ENCODE data around the gene CABP2. TPM values are rescaled to one million over a fixed set of nuclear protein-coding genes. Genes with fewer than 3 reads are reported as not detected.
"Not testable (repeated sequence)": the region's sequence is repeated elsewhere in the genome, so short reads cannot be mapped to it uniquely, and the experiment has no call there.

Gene CABP2
- total and polyA plus RNA-seq, 5 donors from 2014 or later, result not detected

GRCh38 chr11:67482827-67483798, 40.1 kb downstream of the CABP2 start, which contains the start of gene AIP:
TSS of gene AIP (plus strand) at chr11:67483026. CDS start at chr11:67483159, 133 bp downstream.
- peak; percentile 83 to 86 for ATAC-seq (ENCODE audit: low read depth in 2 of 2)
- Histone ChIP-seq H3K27me3 (ENCODE audit: control insufficient read depth, insufficient read depth, low read length) (no peaks in the 10 kb centered on the region), H3K4me1 (ENCODE audit: control insufficient read depth, insufficient read depth, low read length, poor library complexity, severe bottlenecking) (peaks cover 58% of the 10 kb centered on the region), H3K27ac (ENCODE audit: insufficient read depth, low read length, poor library complexity, severe bottlenecking) (peak within 1 kb of the TSS; percentile 92), H3K9me3 (ENCODE audit: control insufficient read depth in 2 of 2, low read length in 2 of 2) (no peaks in the 10 kb centered on the region), H3K4me3 (ENCODE audit: low read depth, low read length) (peak within 1 kb of the TSS; percentile 86), H3K36me3 (ENCODE audit: control insufficient read depth, insufficient read depth, low read length) (peaks cover 6% of the 10 kb centered on the region)
- Mint-ChIP-seq H3K4me3 (peak within 1 kb of the TSS; percentile 92 to 99 (median 96)), H3K27me3 (peaks cover 2% of the 10 kb centered on the region), H3K36me3 (peaks cover 14% of the 10 kb centered on the region), H3K9me3 (no peaks in the 10 kb centered on the region), H3K4me1 (peaks cover 9 to 57% (median 43%) of the 10 kb centered on the region in 4 donors), H3K27ac (peak within 1 kb of the TSS; percentile 99 to 100 (median 99))
- peak; percentile 97 to 99 (median 98) for DNase-seq

DNA sequence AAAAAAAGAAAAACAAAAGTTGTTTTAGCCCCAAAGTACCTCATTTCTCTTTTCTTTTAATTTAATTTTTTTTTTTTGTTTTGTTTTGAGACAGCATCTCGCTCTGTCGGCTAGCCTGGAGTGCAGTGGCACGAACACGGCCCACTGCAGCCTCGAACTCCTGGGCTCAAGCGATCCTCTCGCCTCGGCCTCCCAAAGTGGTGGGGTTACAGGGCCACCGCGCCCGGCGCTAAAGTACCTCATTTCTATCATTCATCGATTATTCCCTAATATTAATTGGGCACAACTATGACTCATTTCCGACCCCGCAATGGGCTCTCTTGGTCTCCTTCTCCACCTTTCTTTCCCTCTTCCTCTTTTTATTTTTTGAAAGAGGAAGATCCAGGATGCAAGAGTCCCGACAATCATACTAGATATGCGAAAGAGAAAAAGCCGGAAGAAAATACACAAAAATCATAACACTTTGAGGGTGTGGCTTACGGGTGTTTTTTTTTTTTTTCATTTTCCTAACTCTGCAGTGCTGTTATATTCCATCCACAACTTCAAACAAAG, 40.9 kb downstream of the CABP2 start:
- H3K27ac Mint-ChIP-seq, result peak overlapping the region; percentile 99 to 100 (median 99)
- no peaks in the 10 kb centered on the region for H3K27me3 Mint-ChIP-seq
- Histone ChIP-seq H3K4me1 (ENCODE audit: control insufficient read depth, insufficient read depth, low read length, poor library complexity, severe bottlenecking) (peaks cover 50% of the 10 kb centered on the region), H3K9me3 (ENCODE audit: control insufficient read depth in 2 of 2, low read length in 2 of 2) (no peaks in the 10 kb centered on the region), H3K27me3 (ENCODE audit: control insufficient read depth, insufficient read depth, low read length) (no peaks in the 10 kb centered on the region), H3K36me3 (ENCODE audit: control insufficient read depth, insufficient read depth, low read length) (peaks cover 2% of the 10 kb centered on the region), H3K4me3 (ENCODE audit: low read depth, low read length) (peak overlapping the region; percentile 86), H3K27ac (ENCODE audit: insufficient read depth, low read length, poor library complexity, severe bottlenecking) (peak overlapping the region; percentile 92)
- H3K4me3 Mint-ChIP-seq, result peak overlapping the region; percentile 92 to 99 (median 96)
- peaks cover 6% of the 10 kb centered on the region for H3K36me3 Mint-ChIP-seq
- ATAC-seq (ENCODE audit: low read depth in 2 of 2), result peak; percentile 5 to 9
- DNase-seq, result no peak
- peaks cover 9 to 49% (median 35%) of the 10 kb centered on the region in 4 donors for H3K4me1 Mint-ChIP-seq
- no peaks in the 10 kb centered on the region for H3K9me3 Mint-ChIP-seq

DNA sequence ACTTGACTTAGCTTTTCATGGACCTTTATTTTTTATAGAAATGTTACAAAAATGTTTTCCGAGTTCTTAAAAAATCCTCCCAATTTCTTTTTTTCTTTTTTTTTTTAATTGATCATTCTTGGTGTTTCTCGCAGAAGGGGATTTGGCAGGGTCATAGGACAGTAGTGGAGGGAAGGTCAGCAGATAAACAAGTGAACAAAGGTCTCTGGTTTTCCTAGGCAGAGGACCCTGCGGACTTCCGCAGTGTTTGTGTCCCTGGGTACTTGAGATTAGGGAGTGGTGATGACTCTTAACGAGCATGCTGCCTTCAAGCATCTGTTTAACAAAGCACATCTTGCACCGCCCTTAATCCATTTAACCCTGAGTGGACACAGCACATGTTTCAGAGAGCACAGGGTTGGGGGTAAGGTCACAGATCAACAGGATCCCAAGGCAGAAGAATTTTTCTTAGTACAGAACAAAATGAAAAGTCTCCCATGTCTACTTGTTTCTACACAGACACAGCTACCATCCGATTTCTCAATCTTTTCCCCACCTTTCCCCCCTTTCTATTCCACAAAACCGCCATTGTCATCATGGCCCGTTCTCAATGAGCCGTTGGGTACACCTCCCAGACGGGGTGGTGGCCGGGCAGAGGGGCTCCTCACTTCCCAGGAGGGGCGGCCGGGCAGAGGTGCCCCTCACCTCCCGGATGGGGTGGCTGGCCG, 45.7 kb downstream of the CABP2 start:
- H3K27ac Mint-ChIP-seq; H3K4me1 Mint-ChIP-seq; H3K27me3 ChIP-seq (ENCODE audit: control insufficient read depth, insufficient read depth, low read length); H3K27ac ChIP-seq (ENCODE audit: insufficient read depth, low read length, poor library complexity, severe bottlenecking); H3K4me3 ChIP-seq (ENCODE audit: low read depth, low read length); H3K27me3 Mint-ChIP-seq; H3K36me3 Mint-ChIP-seq; H3K36me3 ChIP-seq (ENCODE audit: control insufficient read depth, insufficient read depth, low read length); H3K9me3 ChIP-seq (ENCODE audit: control insufficient read depth in 2 of 2, low read length in 2 of 2); DNase-seq; H3K9me3 Mint-ChIP-seq; H3K4me1 ChIP-seq (ENCODE audit: control insufficient read depth, insufficient read depth, low read length, poor library complexity, severe bottlenecking); ATAC-seq (ENCODE audit: low read depth in 2 of 2): not testable (repeated sequence)
- peak overlapping the region in 1 of 4 donors; percentile 41 for H3K4me3 Mint-ChIP-seq

- not testable (repeated sequence) for H3K27ac ChIP-seq (ENCODE audit: insufficient read depth, low read length, poor library complexity, severe bottlenecking); H3K4me3 ChIP-seq (ENCODE audit: low read depth, low read length); ATAC-seq (ENCODE audit: low read depth in 2 of 2); H3K36me3 ChIP-seq (ENCODE audit: control insufficient read depth, insufficient read depth, low read length); H3K9me3 ChIP-seq (ENCODE audit: control insufficient read depth in 2 of 2, low read length in 2 of 2); H3K27ac Mint-ChIP-seq; H3K27me3 Mint-ChIP-seq; H3K4me1 ChIP-seq (ENCODE audit: control insufficient read depth, insufficient read depth, low read length, poor library complexity, severe bottlenecking); H3K4me1 Mint-ChIP-seq; H3K36me3 Mint-ChIP-seq; H3K27me3 ChIP-seq (ENCODE audit: control insufficient read depth, insufficient read depth, low read length); H3K9me3 Mint-ChIP-seq
- peak in 1 of 3 donors; percentile 25 for DNase-seq
- peak overlapping the region in 1 of 4 donors; percentile 41 for H3K4me3 Mint-ChIP-seq
Measured at GRCh38 chr11:67476692-67477091, 46.6 kb downstream of the CABP2 start.

DNA sequence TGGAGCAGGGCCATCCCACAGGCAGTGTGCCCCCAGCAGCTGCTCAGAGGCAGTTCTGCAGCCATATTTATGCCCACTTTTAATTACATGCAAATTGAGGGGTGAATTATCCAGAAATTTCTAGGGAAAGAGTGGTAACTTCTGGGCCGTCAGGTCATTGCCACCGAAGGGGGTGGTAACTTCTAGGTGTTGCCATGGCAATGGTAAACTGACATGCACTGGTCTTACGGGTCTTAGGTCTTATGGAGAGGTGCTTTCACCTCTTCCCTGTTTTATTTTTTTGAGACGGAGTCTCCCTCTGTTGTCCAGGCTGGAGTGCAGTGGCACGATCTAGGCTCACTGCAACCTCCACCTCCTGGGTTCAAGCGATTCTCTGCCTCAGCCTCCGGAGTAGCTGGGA, 50.4 kb downstream of the CABP2 start:
- Histone ChIP-seq H3K27ac (ENCODE audit: insufficient read depth, low read length, poor library complexity, severe bottlenecking) (no peak overlapping the region), H3K4me3 (ENCODE audit: low read depth, low read length) (no peak overlapping the region)

GRCh38 chr11:67470337-67471002, 52.8 kb downstream of the CABP2 start:
- Mint-ChIP-seq H3K4me1 (peaks cover 3 to 30% (median 11%) of the 10 kb centered on the region in 4 donors), H3K4me3 (peak overlapping the region in 3 of 4 donors; percentile 83 to 97 (median 92)), H3K36me3 (no peaks in the 10 kb centered on the region), H3K9me3 (no peaks in the 10 kb centered on the region), H3K27me3 (no peaks in the 10 kb centered on the region), H3K27ac (peak overlapping the region; percentile 26 to 91 (median 88))
- H3K4me1 ChIP-seq (ENCODE audit: control insufficient read depth, insufficient read depth, low read length, poor library complexity, severe bottlenecking), result peaks cover 35% of the 10 kb centered on the region
- no peaks in the 10 kb centered on the region for H3K9me3 ChIP-seq (ENCODE audit: control insufficient read depth in 2 of 2, low read length in 2 of 2)
- H3K27ac ChIP-seq (ENCODE audit: insufficient read depth, low read length, poor library complexity, severe bottlenecking), result no peak overlapping the region
- H3K27me3 ChIP-seq (ENCODE audit: control insufficient read depth, insufficient read depth, low read length), result no peaks in the 10 kb centered on the region
- DNase-seq, result no peak
- ATAC-seq (ENCODE audit: low read depth in 2 of 2), result no peak
- no peak overlapping the region for H3K4me3 ChIP-seq (ENCODE audit: low read depth, low read length)
- H3K36me3 ChIP-seq (ENCODE audit: control insufficient read depth, insufficient read depth, low read length), result no peaks in the 10 kb centered on the region

More for the DNA sequence above, 50.4 kb downstream of the CABP2 start:
- Mint-ChIP-seq H3K36me3 (no peaks in the 10 kb centered on the region), H3K4me1 (peaks cover 3 to 12% (median 8%) of the 10 kb centered on the region in 4 donors), H3K9me3 (no peaks in the 10 kb centered on the region), H3K27ac (no peak overlapping the region), H3K4me3 (peak overlapping the region in 1 of 4 donors; percentile 92), H3K27me3 (no peaks in the 10 kb centered on the region)
- Histone ChIP-seq H3K4me1 (ENCODE audit: control insufficient read depth, insufficient read depth, low read length, poor library complexity, severe bottlenecking) (peaks cover 13% of the 10 kb centered on the region), H3K9me3 (ENCODE audit: control insufficient read depth in 2 of 2, low read length in 2 of 2) (no peaks in the 10 kb centered on the region), H3K36me3 (ENCODE audit: control insufficient read depth, insufficient read depth, low read length) (no peaks in the 10 kb centered on the region), H3K27me3 (ENCODE audit: control insufficient read depth, insufficient read depth, low read length) (no peaks in the 10 kb centered on the region)
- no peak for ATAC-seq (ENCODE audit: low read depth in 2 of 2)
- DNase-seq, result no peak

DNA sequence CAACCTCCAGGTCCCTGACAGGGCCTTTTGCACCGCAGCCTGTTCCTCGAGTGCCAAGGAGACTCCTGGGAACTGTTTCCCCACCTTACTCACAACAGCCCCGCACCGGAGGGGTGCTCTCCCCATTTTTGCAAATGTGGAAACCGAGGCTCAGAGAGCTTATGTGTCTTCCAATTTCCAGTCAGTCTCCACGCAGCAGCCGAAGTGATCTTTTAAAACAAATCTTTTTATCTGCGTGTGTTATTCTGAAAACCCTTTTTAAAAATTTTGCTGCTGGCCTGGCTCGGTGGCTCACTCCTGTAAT, 53.8 kb downstream of the CABP2 start:
- Mint-ChIP-seq H3K9me3 (no peaks in the 10 kb centered on the region), H3K27me3 (no peaks in the 10 kb centered on the region), H3K4me1 (peaks cover 5 to 38% (median 16%) of the 10 kb centered on the region in 4 donors), H3K4me3 (peak overlapping the region; percentile 83 to 97 (median 90)), H3K36me3 (no peaks in the 10 kb centered on the region), H3K27ac (peak overlapping the region; percentile 88 to 91 (median 91))
- Histone ChIP-seq H3K9me3 (ENCODE audit: control insufficient read depth in 2 of 2, low read length in 2 of 2) (no peaks in the 10 kb centered on the region), H3K4me1 (ENCODE audit: control insufficient read depth, insufficient read depth, low read length, poor library complexity, severe bottlenecking) (peaks cover 43% of the 10 kb centered on the region), H3K27me3 (ENCODE audit: control insufficient read depth, insufficient read depth, low read length) (no peaks in the 10 kb centered on the region), H3K4me3 (ENCODE audit: low read depth, low read length) (peak overlapping the region; percentile 67), H3K27ac (ENCODE audit: insufficient read depth, low read length, poor library complexity, severe bottlenecking) (peak overlapping the region; percentile 80), H3K36me3 (ENCODE audit: control insufficient read depth, insufficient read depth, low read length) (no peaks in the 10 kb centered on the region)
- no peak for DNase-seq
- no peak for ATAC-seq (ENCODE audit: low read depth in 2 of 2)

All from CD4-positive, CD25-positive, alpha-beta regulatory T cell (primary cell).